GM12873 (cell line): ENCODE results near the gene GNAS.

Experiments used
- TF ChIP-seq, protein P1 (sequence below): IDR thresholded peaks from 2 replicates; pipeline ENCODE4 v1.5.1; 2012; ENCODE audit warnings: low read depth, mild to moderate bottlenecking, moderate library complexity, low read length, control low read depth; ENCODE audit not compliant: insufficient read depth; ENCODE audit errors: missing control alignments

The GNAS gene

DNA sequence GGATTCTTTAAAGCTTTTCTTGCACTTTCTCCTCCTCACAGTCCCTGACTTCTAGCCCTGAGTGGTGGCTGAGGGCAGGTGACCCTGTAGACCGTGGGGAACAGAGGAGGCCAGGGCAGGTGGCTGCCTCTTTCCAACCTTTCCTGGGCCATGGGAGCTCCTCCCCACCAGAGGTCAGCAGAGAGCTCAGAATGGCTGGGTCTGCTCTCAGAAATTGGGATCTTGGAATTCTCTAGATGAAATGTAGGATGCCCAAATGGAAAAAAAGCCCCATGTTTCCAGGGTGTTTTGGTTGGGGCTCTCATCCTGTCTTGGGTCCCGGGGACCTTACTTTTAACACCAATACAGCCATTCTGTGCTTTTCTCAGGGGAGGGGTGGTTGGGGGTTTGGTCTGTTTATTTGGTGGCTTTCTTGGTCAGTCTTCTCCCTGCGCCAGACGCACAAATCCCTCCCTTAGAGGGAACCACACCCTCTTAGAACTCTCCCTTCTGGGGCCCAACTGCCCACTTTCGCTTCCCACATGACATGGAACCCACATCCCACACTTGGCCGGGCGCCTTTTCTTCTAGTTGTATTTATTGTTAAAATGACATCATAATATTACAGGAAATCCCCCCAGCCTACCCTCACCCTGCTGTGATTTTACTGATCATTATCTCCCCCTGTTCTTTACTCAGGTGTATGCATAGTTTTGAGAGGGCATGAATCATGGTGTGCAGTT lies 17.9 kb downstream of the GNAS start:
- TF ChIP-seq, protein P1, sequence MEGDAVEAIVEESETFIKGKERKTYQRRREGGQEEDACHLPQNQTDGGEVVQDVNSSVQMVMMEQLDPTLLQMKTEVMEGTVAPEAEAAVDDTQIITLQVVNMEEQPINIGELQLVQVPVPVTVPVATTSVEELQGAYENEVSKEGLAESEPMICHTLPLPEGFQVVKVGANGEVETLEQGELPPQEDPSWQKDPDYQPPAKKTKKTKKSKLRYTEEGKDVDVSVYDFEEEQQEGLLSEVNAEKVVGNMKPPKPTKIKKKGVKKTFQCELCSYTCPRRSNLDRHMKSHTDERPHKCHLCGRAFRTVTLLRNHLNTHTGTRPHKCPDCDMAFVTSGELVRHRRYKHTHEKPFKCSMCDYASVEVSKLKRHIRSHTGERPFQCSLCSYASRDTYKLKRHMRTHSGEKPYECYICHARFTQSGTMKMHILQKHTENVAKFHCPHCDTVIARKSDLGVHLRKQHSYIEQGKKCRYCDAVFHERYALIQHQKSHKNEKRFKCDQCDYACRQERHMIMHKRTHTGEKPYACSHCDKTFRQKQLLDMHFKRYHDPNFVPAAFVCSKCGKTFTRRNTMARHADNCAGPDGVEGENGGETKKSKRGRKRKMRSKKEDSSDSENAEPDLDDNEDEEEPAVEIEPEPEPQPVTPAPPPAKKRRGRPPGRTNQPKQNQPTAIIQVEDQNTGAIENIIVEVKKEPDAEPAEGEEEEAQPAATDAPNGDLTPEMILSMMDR: peak; percentile 92

DNA sequence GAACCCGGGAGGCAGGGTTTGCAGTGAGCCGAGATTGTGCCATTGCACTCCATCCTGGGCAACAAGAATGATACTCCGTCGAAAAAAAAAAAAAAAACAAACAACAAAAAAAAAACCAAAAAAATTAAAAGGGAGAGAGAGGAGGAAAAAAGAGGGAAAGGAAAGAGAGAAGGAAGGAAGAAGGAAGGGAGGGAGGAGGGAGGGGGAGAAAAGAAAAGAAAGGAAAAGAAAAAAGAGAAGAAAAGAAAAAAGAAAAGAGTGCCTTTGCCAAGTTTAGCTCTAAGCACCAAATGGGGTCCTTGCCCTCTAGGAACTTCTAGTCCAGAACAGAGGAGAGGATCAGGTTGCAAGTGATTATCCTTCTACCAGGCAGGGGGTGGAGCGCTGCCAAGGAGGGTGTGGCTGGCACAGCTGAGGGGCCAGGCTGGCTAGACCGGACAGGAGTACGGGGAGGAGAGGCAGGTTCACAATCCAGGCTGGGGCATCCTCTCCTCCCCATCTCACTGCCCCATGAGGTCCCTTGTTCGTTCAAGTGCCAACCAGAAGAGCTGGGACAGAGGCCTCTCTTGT lies 19.1 kb downstream of the GNAS start:
- TF ChIP-seq, protein P1: no peak

DNA sequence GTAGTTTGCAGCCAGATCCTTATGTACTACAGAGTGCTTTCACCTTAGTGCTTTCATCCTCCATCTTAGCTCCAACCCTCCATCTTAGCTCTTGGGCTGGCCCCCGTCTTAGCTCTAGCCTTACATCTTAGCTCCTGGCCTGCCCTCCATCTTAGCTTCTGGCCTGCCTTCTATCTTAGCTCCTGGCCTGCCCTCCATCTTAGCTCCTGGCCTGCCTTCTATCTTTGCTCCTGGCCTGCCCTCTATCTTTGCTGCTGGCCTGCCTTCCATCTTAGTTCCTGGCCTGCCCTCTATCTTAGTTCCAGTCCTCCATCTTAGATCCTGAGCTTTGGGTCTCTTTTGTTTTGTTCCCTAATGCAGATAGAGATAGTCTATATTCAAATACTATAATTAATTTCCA lies 22.0 kb downstream of the GNAS start:
- TF ChIP-seq, protein P1: no peak

DNA sequence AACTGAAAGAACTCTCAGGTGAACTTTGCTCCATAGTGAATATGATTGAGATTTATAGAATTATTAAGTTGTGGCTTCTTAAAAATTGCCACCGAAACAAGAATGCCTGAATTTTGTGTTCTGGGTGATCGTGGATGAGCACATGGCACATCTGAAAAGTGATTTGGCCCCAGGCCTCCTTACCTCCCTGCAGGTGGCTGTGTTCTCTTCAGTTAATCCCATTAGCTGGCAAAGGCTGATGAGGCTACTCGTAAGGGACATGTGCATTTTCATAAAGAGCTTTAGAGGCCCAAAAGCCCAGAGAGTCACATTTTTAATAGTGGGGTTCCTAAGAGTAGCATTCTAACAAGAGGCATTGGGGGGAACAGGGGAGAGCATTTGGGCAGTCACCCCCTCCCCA lies 22.6 kb downstream of the GNAS start:
- TF ChIP-seq, protein P1: no peak

DNA sequence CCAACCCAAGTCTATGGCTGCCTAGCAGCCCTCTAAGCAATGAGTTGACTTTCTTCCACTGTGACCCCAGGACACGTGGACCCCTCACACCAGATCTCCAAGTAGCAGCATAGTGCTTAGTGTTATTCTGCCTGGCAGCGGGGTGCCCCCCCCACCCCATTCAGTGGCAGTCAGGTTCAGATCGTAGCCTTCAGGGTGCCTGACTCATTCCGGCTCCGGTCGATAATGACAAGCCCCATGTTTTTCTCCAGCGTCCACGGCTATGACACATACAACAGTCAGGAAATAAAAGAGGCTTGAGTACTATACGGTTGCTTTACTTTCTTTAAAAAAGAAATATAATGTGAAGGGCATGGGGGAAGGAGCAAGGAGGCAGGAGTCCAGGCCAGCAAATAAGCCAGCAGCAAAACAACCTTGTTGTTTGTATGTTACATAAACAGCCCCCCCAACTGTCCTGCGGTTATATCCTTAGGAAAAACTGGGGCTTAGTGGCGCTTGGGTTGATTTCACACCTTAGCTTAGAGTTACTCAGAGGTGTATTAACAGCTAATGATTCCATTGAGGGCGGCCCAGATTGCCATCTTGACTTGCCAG lies 23.1 kb downstream of the GNAS start:
- TF ChIP-seq, protein P1: no peak

DNA sequence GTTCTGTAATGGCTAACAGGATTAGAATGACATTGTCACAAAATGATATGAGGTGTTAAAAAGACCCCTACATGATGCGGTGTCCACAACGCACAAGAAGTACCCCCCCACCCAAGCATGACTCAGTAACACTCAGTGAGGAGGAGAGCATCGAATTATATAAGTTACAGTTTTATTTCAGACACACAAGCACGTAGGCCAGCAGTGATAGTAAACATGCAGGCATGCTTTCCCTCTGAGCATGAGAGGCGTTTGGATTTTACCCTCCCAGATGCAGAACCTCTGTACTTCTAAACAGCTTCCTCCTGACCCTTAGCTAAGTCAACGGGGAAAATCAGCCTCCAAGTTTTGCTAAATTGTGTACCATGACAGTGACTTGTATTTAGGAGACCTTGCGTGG lies 23.9 kb downstream of the GNAS start:
- TF ChIP-seq, protein P1: no peak
